ENCODE data around the gene PTGR3. TPM values are rescaled to one million over a fixed set of nuclear protein-coding genes. Genes with fewer than 3 reads are reported as not detected.

PTGR3 gene
- total and polyA plus RNA-seq, 3 donors from 2014 or later = 13.9 to 27.9 (median 15.7) TPM

DNA sequence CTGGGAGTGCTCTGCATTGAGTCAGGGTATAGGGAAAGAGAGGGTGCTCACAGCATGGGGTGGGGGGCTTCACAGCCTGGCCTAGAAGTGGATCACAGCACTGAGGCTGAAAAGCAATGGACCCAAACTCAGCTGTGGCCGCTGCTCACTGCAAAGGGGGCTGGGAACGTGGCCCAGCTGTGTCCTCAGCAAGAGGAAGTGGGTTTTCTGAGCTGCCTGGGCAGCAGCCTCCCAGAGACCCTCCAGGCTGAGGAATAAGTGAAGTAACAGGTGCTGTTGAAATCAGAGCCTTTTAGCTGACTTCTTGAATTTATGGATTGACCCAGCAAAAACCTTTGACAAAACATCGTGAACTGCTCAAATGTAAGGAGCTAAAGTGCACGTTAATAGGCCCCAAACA lies 35.2 kb downstream of the PTGR3 start:
- TF ChIP-seq POLR2A (IDR thresholded peaks at IDR 0.05) (no peak), CTCF (IDR thresholded peaks at IDR 0.05) (no peak)
- H3K27ac ChIP-seq = no peak overlapping the region
- no peaks in the 10 kb centered on the region for H3K27me3 ChIP-seq
- 67 to 75% methylated on average over 4 of the region's 4 CpGs for WGBS, 2 donors
- no peak overlapping the region for H3K4me3 ChIP-seq
- H3K4me1 ChIP-seq = no peaks in the 10 kb centered on the region
- H3K9me3 ChIP-seq = no peaks in the 10 kb centered on the region
- H3K36me3 ChIP-seq (ENCODE audit: low read depth, missing control alignments) = no peaks in the 10 kb centered on the region
- DNase-seq = no peak
- intact Hi-C loops (cut with DNase I; ENCODE audit: low total_unique reads) = no loop called here

- H3K27me3 ChIP-seq = no peaks in the 10 kb centered on the region
- no peak overlapping the region for H3K27ac ChIP-seq
- no peak overlapping the region for H3K4me3 ChIP-seq
- H3K9me3 ChIP-seq = no peaks in the 10 kb centered on the region
- TF ChIP-seq POLR2A (IDR thresholded peaks at IDR 0.05) = no peak
- no peak for TF ChIP-seq CTCF (IDR thresholded peaks at IDR 0.05)
- WGBS, 2 donors = 67% methylated on average over 5 of the region's 5 CpGs
- intact Hi-C loops (cut with DNase I; ENCODE audit: low total_unique reads) = no loop called here
- no peaks in the 10 kb centered on the region for H3K4me1 ChIP-seq
- no peaks in the 10 kb centered on the region for H3K36me3 ChIP-seq (ENCODE audit: low read depth, missing control alignments)
- DNase-seq = no peak
Observed at GRCh38 chr18:75173125-75173432, 35.9 kb downstream of the PTGR3 start.

- Histone ChIP-seq H3K36me3 (ENCODE audit: low read depth, missing control alignments) (no peaks in the 10 kb centered on the region), H3K9me3 (no peaks in the 10 kb centered on the region), H3K4me3 (no peak overlapping the region), H3K27me3 (no peaks in the 10 kb centered on the region), H3K27ac (no peak overlapping the region), H3K4me1 (no peaks in the 10 kb centered on the region)
- DNase-seq = no peak
- intact Hi-C loops (cut with DNase I; ENCODE audit: low total_unique reads) = no loop called here
- no peak for TF ChIP-seq POLR2A (IDR thresholded peaks at IDR 0.05)
- no peak for TF ChIP-seq CTCF (IDR thresholded peaks at IDR 0.05)
- 87 to 88% methylated on average over 16 to 17 of the region's 17 CpGs for whole genome bisulfite sequencing, 2 donors
Observed at GRCh38 chr18:75172299-75173124, 36.4 kb downstream of the PTGR3 start.

GRCh38 chr18:75170916-75171315 lies 38.0 kb downstream of the PTGR3 start:
- no peaks in the 10 kb centered on the region for H3K36me3 ChIP-seq (ENCODE audit: low read depth, missing control alignments)
- no peak overlapping the region for H3K27ac ChIP-seq
- DNase-seq = no peak
- no peaks in the 10 kb centered on the region for H3K9me3 ChIP-seq
- intact Hi-C loops (cut with DNase I; ENCODE audit: low total_unique reads) = no loop called here
- TF ChIP-seq CTCF (IDR thresholded peaks at IDR 0.05) (no peak), POLR2A (IDR thresholded peaks at IDR 0.05) (no peak)
- no peaks in the 10 kb centered on the region for H3K27me3 ChIP-seq
- no peak overlapping the region for H3K4me3 ChIP-seq
- no peaks in the 10 kb centered on the region for H3K4me1 ChIP-seq
- 64 to 70% methylated on average over 11 of the region's 11 CpGs for WGBS, 2 donors
